HG03520 (cell line): Measurements from ENCODE around the gene CYP4F3.
"Not testable (repeated sequence)": the region's sequence is repeated elsewhere in the genome, so short reads cannot be mapped to it uniquely, and the experiment has no call there.

Experiments used
- ATAC-seq: cut with Tn5 transposase; IDR thresholded peaks from one replicate; pipeline ENCODE4 v1.9.1; 2021; ENCODE audit warnings: mild to moderate bottlenecking, moderate library complexity; ENCODE audit not compliant: unreplicated experiment

CYP4F3 gene

GRCh38 chr19:15629003-15629880 lies 11.5 kb upstream of the CYP4F3 start:
- no peak for ATAC-seq

GRCh38 chr19:15631817-15632216 lies 8.9 kb upstream of the CYP4F3 start:
- no peak for ATAC-seq

GRCh38 chr19:15633082-15633835 lies 7.4 kb upstream of the CYP4F3 start:
- no peak for ATAC-seq

DNA sequence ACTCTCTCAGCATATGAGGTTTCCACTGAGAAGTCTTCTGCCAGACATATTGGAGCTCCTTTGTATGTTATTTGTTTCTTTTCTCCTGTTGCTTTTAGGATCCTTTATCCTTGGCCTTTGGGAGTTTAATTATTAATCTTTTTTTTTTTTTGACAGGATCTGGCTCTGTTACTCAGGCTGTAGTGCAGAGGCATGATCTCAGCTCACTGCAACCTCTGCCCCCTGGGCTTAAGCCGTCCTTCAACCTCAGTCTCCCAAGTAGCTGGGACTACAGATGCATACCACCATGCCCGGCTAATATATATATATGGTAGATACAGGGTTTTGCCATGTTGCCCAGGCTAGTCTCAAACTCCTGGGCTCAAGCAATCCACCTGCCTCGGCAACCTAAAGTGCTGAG lies 6.6 kb upstream of the CYP4F3 start:
- no peak for ATAC-seq

DNA sequence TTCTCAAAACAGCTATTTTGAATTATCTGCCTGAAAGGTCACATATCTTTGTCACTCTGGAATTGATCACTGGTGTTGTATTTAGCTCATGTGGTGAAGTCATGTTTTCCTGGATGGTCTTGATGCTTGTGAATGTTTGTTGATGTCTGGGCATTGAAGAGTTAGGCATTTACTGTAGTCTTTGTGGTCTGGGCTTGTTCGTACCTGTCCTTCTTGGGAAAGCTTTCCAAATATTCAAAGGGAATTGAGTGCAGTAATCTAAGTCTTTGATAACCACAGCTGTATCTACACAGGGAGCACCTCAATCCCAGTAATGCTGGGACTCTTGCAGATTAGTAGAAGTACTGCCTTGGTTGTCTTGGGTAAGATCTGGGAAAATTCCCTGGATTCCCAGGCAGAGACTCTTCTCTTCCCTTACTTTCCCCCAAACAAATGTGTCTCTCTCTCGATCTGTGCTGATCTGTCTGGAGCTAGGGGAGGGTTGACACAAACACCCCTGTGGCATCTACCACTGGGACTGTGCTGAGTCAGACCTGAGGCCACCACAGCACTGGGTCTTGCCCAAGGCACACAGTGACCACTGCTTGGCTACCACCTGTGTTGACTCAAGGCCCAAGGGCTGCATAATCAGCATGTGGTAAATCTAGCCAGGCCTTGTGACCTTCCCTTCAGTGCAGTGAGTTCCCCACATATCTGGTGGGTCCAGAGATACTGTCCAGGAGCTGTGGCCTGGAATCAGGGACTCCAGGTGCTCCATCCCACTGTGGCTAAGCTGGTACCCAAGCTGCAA lies 5.5 kb upstream of the CYP4F3 start:
- no peak for ATAC-seq

DNA sequence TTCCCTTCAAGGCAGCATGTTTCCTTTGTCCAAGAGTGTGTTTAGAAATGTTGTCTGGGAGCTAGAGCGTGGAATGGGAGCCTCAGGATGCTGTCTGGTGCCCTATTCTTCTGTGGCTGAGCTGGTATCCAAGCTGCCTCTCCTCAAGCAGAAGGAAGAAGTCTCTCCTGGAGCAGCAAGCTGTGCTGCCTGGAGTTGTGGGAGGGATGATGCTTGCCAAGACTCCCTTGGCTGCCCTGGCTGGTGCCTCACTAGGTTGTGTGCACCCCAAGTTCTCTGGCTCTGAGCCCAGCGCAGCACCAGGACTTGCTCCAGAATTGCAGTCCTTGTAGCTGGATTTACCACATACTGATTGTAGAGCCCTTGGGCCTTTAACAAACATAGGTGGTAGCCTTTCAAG lies 4.7 kb upstream of the CYP4F3 start:
- ATAC-seq, result no peak

- ATAC-seq, result no peak
Measured at GRCh38 chr19:15639596-15639995, 1.1 kb upstream of the CYP4F3 start.

GRCh38 chr19:15640904-15641597 lies 354 bp downstream of the CYP4F3 start:
- no peak for ATAC-seq

GRCh38 chr19:15641901-15642491 lies 1.3 kb downstream of the CYP4F3 start:
- no peak for ATAC-seq

DNA sequence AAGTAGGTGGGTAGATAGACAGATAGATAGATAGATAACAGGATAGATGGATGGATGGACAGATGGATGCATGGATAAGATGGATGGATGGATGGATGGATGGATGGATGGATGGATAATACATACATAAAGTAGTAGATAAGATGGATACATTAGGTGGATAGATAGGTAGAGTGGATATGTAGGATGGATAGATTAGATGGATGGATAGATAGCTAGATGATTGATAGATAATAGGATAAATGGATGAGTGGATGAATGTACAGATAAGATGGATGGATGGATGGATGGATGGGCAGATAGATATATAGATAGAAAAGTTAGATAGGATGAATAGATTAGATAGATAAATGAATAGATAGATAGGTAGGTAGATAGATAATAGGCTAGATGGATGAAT lies 2.1 kb downstream of the CYP4F3 start:
- ATAC-seq, result no peak

DNA sequence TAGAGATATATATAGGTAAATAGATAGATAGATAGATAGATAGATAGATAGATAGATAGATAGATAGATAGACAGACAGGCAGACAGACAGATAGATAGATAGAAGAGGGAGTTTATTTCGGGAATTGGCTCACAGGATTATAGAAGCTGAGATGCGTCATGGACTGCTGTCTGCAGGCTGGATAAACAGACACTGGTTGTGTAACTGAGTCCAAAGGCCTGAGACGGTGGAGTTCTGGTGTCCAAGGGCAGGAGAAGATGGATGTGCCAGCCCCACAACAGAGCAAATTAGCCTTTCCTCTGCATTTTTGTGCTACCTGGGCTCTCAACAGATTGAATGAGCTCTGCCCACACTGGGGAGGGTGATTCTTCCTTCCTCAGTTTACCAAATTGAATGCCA lies 2.7 kb downstream of the CYP4F3 start:
- no peak for ATAC-seq

- no peak for ATAC-seq
Measured at GRCh38 chr19:15644066-15644741, 3.5 kb downstream of the CYP4F3 start.

- no peak for ATAC-seq
Measured at GRCh38 chr19:15644816-15645215, 4.1 kb downstream of the CYP4F3 start.

DNA sequence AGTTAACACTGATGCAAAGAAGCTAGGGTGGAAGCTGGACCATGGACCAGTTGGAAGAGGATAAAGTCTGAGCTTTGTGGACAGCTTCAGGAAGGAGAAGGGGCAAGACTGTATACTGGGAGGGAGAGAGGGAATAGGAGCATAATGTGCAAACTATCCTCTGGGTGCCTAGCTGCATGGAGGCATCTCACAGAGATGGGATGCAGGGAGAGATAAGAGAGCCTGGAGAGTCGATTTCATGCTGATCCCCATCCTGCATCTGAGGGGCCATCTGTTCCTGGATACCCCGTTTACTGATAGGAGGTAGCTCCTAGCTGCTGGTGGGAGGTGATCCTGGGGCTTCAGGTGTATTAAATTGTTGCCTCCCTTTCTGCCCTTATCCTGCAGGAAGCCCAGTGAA lies 8.8 kb downstream of the CYP4F3 start:
- no peak for ATAC-seq

GRCh38 chr19:15650123-15650522 lies 9.4 kb downstream of the CYP4F3 start:
- not testable (repeated sequence) for ATAC-seq

- no peak for ATAC-seq
Measured at GRCh38 chr19:15651791-15652190, 11.1 kb downstream of the CYP4F3 start.

DNA sequence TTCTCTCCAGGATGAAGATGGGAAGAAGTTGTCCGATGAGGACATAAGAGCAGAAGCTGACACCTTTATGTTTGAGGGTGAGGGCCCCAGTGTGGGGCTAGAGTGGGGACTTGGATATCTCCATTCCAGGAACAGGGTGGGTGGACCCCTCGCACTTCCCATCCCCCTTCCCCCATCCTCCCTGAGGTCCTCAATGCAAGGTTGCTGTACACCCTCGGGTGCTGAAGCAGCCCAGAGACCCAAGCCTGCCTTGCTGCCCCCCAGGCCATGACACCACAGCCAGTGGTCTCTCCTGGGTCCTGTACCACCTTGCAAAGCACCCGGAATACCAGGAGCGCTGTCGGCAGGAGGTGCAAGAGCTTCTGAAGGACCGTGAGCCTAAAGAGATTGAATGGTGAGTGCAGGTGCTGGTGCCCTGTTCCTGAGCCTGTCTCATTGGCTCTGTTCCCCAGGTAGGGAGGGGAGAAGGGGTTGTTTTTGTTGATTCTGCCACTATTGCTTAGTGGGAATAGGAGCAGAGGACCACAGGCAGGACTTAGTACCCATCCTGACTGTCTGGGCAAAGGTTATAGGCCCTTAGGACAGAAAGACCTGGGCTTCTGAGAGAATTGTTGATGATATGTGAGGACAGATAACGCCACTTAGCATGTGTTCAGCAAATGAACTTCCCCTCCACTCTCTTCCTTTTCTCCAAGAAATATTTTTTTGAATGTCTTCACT lies 12.0 kb downstream of the CYP4F3 start:
- ATAC-seq, result no peak

- ATAC-seq, result no peak
Measured at GRCh38 chr19:15656467-15656866, 15.8 kb downstream of the CYP4F3 start.

GRCh38 chr19:15663247-15663646 lies 22.6 kb downstream of the CYP4F3 start:
- no peak for ATAC-seq
